Stimulated activated CD4-positive, alpha-beta T cell treated with anti-CD3 and anti-CD28 coated beads, TNF-alpha, amount 100 ng/mL, for 48 hours (primary cell): ENCODE results near the gene DFFB.

Experiments used
- DNase-seq, 3 donors: peaks; one replicate each; pipeline ENCODE4 v3.0.0-alpha.2; 2020; ENCODE audit warnings: low read depth in 3 of 3

Gene DFFB

DNA sequence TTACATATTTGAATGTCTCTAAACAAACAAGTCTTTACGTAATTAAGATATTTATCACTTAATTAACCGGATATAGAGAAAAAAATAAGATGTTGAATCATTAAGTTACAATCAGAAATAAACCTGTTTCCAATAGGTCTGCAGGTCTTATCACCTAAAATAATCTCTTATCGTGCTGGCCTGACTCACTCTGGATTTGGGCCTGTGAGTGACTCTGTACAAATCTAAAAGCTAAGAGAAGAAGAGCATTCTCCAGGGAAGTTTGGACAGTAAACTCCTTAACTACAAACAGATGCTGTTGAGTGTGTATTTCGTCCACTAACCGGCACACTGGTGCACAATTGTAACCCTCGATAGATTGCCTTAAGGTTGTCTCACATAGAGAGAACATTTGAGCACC, 25.6 kb upstream of the DFFB start:
- no peak for DNase-seq

DNA sequence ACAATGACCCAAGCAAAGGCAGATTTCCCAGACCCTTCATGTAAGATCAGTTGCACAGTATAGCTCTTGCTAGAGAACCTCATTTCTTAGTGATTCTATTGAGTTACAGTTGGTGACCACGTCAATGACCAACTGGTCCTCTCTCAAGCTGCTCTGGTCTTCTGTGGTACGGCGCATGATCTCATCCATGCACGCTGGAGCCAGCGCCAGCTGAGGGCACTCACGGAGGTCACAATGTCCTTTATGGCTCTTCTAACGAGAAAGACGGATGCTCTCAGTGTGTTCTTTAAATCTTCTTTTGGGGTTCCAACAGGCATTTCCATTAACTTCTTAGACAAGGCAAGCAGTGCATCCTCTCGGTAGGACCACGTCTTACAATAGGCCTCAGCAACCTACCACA, 22.6 kb upstream of the DFFB start:
- no peak for DNase-seq

DNA sequence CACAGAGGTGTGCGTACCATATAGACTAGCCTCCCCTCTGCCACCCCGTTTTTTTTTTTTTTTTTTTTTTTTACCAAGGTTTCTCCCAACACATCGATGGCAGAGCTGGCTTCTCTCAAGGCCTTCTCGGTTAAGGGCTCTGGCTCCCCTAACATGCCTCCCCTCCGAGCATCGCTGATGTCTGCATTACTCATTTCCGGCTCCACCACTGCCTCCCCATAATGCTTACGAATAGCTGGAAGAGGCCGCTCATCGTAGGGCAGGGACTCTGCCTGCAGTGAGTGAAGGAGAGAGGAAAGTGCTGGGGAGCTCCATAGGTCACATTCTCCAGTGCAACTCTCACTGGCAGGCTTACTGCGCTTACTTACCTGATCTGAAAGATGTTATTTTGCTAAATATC, 20.9 kb upstream of the DFFB start:
- DNase-seq, result no peak

DNA sequence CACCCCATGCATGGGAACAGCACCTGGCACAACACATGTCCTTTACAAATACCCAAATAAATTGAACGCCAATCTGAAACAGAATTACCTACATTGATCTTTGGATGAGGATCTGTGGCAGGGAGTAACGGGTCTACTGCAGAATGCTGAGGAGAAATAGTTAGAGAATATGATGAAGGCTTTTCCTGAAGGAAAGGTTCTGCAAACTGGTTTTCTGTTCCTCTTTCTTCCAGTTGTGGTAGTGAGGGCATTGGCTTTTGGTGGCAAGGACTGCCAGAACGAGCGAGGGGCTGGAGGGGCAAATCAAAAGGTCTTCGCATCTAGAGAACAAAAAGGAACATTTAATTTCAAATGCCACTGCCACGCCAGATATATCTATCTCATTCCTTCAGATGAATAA, 20.1 kb upstream of the DFFB start:
- DNase-seq, result no peak

DNA sequence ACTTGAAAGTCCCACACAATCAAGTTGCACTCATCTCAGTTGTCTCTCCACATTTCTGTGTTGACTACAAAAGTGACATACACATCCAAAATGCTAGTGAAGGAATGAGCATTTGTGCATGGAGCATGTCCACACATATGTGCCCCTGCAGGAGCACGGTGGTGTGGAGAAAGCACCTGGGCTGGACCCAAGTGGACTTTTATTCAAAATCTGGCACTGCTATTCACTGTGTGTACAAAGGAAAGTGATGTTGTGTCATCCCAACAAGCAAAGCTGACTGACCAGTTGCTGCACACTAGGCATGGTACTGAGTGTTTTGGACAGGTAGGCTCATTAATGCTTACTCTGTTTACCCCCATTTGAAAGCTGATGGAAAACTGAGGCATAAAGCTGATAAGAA, 19.6 kb upstream of the DFFB start:
- DNase-seq, result no peak

DNA sequence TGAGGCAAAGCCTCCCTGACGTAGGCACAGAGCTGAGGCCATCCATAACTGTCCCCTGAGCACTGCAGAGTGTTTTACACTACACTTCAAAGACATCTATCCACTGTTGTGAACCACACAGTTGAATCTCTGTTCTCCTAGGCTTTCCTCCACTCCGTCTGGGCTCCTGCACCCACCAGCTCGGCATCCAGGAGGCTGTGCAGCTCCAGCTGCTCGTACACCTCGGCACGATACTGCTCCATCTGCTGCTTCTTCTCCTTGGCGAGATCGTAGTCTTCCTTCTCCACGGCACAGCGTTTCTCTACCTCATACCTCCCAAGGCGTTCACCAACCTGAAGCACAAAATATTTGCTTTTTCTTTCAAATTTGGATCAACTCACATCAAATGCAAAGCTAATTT, 18.5 kb upstream of the DFFB start:
- DNase-seq, result no peak

DNA sequence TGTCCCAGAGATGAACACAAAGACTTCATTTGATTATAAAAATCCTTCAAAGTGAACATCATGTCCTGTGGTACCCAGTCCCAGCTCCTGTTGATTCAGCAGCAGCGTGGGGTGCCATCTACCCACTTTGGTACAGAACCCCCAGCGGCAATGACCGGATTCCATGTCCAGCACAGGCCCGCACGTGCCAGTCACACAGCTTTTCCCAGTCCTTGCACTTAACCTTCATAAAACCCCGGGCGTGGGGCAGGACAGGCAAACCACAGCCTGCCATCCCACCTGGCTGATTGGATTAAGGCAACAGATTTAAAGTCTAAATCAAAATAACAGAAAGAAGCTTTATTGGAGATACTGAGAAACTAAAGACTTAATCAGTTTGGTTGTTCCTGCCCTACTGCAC, 15.8 kb upstream of the DFFB start:
- no peak for DNase-seq

DNA sequence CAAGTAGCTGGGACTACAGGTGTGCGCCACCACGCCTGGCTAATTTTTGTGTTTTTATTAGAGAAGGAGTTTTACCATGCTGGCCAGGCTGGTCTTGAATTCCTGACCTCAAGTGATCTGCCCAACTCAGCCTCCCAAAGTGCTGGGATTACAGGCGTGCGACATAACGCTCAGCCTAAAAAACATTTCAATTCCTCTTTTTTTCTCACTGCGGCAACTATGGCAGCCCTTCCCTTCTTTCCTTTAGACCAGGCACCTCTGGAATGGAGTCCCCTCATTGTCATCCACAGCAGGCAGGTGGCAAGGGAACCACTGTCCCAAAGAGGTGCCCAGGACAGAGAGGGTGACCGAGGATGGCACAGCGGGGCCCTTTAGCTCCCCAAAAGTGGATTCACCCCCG, 14.4 kb upstream of the DFFB start:
- DNase-seq, result no peak

DNA sequence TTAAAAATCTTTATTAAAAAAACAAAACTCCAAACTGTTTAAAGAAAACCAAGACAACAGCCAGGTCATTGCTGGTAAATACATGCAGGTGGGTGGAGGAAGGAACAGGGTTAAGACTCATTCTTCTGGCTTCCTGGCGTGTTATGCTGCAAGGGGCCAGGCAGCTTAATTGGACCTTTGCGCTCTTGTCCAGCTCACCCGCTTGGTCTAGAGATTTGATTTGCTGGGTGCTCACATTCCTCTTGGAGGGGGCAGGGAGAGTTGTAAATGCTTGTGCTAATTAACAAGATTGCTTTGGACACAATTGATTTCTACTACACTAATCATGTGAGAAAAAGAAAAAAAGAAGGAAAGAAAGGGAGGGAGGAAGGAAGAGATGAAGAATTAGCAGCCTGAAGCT, 10.7 kb upstream of the DFFB start:
- no peak for DNase-seq

DNA sequence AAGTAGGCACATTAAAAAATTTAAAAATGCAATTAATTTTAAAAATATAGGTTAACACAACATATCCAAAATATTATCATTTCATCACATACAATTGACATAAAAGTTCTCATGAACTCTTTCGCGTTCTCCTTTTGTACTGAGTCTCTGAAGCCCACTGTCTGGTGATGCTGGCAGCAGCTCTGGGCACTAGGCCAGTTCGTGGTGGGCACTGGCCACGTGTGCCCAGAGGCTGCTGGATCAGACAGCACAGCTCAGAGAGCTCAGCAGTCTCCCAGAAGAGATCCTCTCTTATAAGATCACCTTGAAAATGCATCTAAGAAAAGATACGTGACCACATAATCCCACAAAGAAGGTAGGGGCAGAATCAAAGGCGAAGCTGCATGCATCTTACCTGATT, 10.2 kb upstream of the DFFB start:
- no peak for DNase-seq

DNA sequence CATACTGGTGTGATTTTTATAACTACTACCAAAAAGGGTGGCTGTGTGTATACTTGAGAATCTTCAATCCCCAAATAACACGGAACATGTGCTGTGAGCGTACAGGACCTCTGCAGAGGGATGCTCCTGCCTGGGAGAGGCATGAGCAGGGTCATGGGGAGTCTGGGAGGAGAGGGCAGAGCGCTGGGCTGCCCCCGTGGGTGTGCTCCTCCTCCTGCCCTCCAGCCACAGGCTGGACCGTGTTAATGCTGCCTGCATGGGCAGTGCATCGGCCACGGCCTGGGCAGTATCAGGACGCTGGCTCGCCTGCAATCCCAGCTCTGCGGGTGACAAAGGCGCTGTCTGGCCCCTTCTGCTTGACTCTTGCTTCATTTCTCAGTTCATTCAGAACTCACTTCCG, 6.4 kb upstream of the DFFB start:
- no peak for DNase-seq

DNA sequence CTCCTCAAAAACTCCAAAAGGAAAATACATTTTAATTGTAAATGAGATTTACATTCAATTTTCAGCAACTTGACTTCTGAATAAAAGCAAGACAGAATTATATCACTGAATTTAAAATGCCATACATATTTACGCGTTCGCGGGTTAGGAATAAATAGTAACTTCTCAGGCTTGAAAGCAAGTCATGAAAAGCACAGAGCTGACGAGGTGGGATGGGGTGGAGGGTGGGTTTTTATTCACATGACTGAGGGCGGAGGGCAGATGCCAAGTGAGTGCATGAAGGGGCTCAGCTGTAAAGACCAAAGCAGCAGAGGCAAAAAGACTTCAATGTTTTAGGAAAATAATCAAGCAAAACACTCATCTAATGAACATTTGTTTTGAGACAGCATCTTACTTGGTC, 6.0 kb upstream of the DFFB start:
- no peak for DNase-seq

DNA sequence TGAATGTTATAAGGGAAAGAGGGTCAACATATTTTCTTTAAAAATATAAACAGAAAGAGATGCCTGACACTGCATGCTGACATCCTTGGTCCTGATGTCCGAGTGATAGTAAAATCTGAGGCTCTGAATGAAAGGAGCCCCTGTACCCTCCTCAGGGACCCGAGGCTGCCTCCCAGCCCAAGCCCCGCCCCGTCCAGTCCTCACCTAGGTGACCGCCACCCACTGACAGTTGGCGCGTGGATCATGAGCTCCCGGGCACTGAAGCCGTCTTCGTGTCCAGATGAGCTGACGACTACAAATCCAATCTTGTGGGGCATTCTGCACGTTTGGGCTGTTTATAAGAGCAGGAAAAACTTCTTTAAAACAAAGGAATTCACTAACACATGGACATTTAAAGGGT, 5.2 kb upstream of the DFFB start:
- no peak for DNase-seq

DNA sequence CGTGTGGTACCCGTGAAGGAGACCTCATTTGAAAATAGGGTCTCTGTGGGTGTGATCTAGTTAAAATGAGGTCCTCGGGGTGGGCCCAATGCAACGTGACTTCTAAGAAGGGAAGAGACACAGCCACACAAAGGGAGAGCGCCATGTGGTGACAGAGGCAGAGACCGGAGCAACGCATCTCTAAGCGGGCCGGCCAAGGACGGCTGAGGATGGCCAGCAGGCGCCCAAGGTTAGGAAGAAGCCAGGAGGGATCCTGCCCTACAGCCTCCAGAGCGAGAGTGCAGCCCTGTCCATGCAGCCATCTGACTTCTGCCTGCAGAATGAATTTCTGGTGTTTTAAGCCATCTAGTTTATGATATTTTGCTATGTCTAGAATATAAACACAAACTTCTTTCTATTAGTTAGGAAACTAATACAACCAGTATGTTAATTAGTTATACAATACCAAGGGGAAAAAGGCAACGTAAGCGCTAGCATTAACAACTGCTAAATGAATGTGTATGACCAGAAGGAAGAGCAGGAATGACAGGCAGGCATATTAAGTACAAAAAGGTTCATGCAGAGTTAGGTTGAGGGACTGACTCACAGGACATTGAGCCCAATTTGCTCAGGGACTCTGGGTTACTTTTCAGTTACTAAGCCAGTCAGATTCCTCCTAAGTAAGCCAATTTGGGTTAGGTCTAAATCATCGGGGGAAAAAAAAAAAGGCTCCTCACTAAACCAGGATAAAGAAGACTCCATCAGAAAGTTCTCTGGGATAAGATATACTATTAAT, 4.4 kb upstream of the DFFB start:
- no peak for DNase-seq

DNA sequence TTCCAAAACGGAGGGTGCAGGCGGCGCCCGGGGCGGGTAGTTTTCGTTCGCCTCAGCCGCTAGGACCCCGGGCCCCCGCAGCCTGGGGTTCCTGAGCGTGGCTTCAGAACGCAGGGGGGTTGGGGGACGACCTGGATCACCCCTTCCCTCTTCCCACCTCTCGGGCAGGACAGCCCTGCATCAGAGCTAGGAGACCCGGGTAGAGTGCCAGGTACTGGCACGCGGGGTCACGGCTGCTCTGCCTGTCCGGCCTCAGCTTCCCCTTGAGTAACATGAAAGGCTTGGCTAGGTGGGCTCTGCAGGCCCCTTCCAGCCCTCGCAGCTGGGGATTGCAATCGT, 484 bp downstream of the DFFB start:
- DNase-seq, result peak in 1 of 3 donors; percentile 0

DNA sequence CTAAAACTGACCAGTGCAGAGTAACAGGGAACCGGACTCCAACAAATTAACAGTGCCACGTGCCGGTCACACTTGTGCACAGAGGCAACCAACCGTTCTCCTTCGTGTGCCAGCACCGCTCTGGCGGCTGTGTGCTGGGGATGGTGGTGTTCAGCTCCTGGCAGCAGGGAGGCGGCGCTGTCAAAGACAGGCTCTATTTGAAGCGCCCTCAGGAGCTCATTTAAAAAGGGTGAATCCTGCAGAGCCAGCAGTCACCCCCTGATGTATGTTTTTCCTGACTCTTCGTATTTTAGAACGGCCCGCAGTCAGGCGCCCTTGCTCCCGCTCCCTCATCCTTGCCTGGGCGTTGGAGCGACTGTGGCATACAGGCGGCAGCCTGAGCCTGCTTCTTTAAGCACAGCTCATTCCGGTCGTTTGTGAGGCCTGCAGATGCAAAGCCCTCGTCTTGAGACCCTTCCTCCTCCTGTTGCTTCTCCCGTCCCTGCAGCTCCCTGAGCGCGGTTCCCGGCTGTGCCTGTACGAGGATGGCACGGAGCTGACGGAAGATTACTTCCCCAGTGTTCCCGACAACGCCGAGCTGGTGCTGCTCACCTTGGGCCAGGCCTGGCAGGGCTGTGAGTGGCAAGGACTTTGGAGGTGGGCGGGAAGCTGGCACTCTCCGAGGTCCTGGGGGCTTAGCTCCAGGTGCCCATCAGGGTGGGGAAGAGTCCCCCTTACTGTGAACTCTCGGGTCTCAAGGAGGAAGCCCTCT, 1.1 kb downstream of the DFFB start:
- peak in 1 of 3 donors; percentile 3 for DNase-seq

DNA sequence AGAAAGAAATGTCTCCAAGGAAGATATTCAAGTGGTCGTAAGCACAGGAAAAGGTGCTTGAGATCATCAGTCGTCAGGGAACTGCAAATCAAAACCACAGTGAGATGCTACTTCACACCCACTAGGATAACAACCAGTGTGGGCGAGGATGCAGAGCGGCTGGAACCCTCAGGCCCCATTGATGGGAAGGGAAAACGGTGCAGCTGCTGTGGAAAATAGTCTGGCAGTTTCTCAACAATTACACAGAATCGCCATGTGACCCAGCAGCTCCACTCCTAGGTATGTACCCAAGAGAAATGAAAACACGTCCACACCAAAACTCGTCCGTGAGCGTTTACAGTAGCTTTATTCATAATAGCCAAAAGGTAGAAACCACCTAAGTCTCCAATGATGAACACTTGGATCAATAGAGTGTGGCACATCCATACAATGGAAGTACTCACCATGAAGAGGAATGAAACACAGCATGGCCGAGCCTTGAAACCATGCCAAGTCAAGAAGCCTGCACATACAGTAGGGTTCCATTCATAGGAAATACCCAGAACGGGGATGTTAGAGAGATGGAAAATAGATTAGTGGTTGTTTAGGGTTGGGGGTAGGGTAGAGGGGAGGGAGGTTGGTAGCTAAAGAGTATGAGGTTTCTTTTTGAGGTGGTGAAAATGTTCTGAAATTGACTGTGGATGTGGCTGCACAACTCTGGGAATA, 6.1 kb downstream of the DFFB start:
- DNase-seq, result no peak

DNA sequence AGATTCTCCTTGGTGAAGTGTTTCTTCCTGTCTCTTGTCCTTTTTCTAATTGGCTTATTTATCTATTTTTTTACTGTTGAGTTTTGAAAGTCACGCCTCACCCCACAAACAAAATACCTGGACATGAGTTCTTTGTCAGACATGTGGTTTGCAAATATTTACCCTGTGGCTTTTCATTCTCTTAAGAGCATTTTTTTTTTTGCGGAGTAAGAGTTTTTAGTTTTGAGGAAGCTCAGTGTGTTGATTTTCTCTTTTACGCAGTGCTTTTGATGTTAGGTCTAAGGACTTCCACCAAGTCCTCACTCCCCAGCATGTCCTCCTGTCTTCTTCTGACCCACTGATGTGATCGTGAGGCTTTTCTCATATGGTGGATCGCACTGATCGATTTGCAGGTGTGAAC, 7.6 kb downstream of the DFFB start:
- no peak for DNase-seq

DNA sequence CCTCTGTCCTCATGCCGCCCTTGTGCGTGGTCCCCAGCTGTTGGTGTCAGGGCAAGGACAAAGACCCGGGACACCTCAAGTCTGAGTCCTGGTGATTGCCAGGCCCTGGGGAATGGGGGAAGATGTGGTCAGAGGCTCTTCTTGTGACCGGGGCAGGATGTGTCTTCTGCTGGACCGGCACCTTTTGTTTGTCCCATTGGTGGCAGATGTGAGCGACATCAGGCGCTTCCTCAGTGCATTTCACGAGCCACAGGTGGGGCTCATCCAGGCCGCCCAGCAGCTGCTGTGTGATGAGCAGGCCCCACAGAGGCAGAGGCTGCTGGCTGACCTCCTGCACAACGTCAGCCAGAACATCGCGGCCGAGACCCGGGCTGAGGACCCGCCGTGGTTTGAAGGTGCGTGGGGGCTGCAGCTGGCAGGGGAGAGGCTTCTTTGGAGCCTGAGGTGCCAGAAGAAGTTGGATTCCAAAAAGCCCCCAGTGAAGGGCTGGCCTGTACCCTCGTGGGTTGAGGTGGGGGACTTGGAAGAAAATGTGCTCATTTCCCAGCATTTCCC, 8.4 kb downstream of the DFFB start:
- DNase-seq, result no peak

DNA sequence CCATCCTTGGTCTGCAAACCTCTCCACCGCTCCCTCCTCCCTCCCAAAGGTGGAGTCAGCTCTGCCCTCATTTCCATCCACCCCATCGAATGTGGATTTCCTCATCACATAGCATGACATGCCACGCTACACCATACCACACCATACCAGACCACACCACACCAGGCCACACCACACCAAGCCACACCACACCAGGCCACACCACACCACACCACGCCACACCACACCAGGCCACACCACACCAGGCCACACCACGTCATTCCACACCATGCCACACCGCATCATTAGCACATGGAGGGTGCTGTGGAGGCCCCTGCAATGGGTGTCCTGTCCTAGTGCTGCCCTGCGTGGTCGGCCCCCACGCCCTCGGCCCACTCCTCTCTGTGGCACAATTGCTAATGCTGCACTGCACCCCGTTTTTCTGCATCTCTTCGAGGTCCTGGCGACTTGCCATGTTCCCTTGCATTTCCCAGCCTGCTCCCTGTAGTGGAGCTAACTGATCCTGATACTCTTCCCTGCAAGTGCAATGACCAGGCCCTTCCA, 11.3 kb downstream of the DFFB start:
- DNase-seq, result no peak

DNA sequence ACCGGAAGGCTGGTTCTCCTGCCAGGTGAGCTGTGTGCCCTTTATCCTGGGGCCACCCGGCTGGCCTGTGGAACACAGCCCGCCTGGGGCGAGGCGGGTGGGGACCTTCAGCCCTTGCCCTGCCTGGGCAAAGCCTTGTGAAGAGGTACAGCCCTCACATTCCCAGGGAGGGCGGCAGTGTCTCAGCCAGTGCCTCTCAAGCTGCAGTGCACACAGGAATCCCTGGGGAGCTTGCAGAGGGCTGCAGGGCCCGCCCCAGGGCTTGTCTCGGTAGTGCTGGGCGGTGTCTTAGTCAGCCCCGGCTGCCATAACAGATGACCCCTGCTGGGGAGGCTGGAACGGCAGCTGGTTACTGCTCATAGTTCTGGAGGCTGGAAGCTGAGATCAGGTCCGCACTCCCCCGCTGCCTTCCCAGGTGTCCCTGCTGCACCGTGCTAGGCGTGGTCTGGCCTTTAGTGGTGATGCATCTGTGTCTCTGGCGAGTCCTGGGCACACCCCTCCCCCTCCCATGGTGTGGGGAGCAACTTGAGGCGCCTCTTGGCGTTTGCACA, 12.6 kb downstream of the DFFB start:
- DNase-seq, result no peak

DNA sequence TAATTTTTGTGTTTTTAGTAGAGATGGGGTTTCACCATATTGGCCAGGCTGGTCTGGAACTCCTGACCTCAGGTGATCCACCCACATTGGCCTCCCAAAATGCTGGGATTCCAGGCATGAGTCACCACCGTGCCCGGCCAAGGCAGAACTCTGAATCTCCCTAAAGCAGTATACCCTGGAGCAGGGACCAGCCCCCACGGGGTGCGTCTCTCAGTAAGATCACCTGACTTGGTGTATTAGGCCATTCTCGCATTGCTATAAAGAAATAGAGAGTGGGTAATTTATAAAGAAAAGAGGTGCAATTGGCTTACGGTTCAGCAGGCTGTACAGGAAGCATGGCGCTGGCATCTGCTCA, 14.2 kb downstream of the DFFB start:
- no peak for DNase-seq
